Activated naive CD4-positive, alpha-beta T cell treated with anti-CD3 and anti-CD28 coated beads, Interleukin-2, amount 50 U/mL, for 16 hours (primary cell): ENCODE measurements around the gene PIM3.

Experiments used
- DNase-seq: peaks from one replicate; pipeline ENCODE4 v3.0.0-alpha.2; 2020

The PIM3 gene

DNA sequence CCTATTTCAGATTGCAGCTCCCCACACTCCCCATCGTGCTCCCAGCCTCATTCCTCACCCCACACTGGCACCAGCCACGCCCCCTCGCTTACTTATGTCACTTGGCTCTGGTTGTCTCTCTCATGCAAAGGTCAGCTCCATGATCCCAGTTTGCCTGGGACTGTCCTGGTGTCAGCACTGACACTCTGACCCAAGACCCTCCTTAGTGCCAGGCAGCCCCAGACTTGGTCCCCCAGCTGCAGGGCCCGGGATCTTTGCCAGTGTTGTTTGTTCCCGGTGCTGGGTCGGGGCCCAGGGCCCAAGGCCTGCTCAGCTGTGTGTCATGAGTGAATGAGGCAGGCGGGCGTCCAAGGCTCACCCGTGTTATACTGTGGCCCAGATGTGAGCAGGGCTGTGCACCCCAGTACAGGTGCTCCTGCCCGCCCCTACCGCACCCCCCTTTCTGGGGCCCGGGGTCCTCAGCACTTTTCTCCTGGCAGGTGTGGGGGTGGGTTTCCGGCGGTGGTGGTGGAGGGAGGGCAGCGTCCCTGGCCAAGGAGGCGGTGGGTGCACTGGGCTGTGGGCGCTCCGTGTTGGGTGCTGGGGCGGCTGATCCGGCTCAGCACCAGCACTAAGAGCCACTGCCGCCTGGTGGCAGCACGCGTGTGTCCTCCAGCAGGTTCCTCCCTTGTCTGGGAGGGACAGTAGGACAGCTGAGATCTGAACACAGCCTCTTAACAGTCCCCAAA, 32.5 kb downstream of the PIM3 start:
- peak; percentile 76 for DNase-seq

DNA sequence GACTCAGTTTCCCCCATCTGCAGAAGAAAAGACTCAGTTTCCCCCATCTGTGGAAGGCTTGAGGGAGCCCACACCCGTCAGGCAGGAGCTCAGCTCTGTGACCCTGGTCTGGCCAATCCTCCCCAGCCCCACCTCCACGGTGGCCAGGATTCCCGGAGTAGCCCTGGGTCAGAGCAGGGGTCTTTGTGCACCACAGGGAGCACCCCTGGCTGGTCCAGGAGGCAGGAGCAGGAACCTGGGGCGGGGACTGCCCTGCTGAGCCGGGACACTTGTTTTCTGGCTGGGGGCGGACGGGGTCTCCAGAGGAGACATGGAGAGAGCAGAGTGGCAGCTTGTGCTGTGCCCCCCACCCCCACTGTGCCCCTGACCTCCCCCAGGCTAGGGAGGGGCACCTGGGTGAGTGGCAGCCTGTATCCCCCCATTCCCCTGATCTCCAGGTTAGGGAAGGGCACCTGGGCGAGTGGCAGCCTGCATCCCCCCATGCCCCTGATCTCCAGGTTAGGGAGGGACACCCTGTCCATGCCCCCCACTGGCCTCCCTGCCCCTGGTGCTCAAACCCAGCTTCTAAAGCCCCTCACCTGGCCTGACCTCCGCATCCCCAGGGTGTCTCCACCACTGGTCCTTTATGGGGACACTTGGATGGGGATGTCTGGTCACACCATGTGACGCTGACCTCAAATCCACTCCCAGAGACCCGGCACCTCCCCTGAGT, 33.2 kb downstream of the PIM3 start:
- DNase-seq: no peak

DNA sequence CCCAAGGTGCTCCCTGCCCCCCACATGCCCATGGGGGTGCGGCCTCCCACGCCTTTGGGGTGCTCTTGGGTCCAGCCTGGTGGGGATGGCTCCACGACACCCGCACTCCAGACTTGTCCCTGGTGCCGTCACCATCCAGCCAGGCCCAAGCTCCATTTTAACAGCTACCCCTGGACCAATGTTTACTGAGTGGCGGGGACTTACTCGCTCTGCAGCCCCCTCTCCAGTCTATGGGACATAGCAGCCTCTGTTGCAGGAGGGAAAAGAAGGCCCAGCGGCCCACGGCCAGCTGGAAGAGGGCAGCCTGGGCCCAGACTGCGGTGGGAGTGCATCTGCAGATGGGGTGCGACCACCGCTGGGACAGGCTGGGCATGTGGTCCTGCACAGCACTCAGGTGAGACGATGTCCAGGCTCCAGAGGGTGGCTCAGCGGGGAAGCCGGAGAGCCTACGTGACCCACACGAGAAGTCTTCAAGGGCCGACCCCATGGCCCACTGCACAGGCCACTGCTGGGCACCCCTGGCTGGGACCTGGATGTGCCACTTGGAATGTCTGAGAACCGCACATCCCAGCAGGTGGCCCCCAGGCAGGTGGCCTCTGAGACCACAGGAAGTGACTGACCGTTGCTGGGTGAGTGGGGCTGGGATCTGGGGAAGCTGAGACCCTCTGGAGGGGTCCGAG, 33.9 kb downstream of the PIM3 start:
- no peak for DNase-seq

DNA sequence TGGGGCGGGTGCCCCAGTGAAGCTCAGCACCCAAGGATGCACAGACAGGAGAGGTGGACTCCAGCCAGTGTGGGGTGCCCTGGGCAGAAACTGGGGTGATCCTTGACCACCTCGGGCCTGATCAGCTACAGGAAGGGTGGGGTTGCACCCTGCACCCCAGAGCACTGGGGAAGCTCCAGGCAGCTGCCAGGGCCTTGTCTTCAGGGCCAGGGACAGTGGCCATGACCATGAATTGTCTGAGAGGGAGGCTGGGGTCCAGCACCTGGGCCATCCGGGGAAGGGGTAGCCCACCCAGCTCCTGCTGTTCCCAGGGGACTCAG, 34.4 kb downstream of the PIM3 start:
- no peak for DNase-seq

- no peak for DNase-seq
These were observed 35.0 kb downstream of the PIM3 start for GRCh38 chr22:49995361-49996118.

GRCh38 chr22:49996119-49996517, 35.5 kb downstream of the PIM3 start:
- no peak for DNase-seq

GRCh38 chr22:49996518-49997250, 36.1 kb downstream of the PIM3 start:
- DNase-seq: no peak

DNA sequence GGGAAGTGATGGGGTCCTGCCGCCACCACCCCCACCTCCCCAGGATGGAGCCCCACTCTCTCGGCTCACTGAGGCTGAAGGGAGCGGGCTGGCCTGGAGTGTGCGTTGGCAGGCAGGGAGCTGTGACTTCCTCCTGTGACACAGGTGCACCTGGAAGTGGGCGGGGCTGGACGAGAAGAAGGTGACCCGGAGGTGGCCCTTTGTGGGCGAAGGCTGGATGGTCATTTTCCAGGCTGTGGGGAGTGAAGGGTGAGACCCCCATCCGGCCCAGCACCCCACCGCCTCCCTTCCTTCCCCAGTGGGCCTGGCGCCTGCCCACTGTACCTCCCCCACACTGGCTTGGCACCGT, 36.7 kb downstream of the PIM3 start:
- no peak for DNase-seq

GRCh38 chr22:49997932-49998717, 37.6 kb downstream of the PIM3 start:
- DNase-seq: no peak

GRCh38 chr22:49998718-49999062, 38.1 kb downstream of the PIM3 start:
- no peak for DNase-seq

DNA sequence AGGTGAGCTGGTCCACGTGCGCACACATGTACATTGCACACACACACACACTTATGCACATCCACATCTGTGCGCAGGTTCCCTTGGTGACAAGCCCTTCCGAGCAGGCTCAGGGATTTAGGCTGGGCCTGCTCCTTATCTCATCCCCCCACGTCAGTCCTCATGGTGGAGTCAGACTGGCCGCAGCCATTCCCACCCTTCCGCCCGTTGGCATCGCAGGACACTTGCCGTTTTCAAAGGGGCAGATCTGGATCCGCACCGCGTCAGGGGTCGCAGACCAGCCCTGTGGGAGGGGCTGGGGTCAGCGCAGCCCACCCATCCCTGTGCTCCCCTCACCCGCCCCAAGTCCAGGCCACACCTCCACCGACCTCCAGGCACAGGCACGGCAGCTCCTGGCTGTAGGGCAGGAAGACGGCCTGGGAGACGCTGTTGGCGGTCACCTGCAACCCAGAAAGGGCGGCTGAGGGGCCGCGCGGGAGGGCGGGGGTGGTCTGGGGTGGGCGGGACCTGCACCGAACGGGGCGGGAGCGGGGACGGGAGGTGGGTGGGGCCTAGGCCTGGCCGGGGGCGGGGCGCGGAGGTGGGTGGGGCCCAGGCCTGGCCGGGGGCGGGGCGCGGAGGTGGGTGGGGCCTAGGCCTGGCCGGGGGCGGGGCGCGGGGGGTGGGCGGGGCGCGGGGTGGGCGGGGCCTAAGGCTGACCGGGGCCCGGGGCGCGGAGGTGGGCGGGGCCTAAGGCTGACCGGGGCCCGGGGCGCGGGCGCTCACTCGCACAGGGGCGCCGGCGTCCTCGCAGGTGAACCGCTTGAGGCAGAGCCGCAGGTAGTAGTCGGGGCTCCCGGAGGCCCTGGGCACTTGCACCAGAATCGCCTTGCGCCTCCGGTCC, 38.7 kb downstream of the PIM3 start:
- DNase-seq: no peak

- no peak for DNase-seq
These were observed 39.5 kb downstream of the PIM3 start for GRCh38 chr22:49999946-50000586.

GRCh38 chr22:50000587-50001387, 40.2 kb downstream of the PIM3 start:
- DNase-seq: no peak

DNA sequence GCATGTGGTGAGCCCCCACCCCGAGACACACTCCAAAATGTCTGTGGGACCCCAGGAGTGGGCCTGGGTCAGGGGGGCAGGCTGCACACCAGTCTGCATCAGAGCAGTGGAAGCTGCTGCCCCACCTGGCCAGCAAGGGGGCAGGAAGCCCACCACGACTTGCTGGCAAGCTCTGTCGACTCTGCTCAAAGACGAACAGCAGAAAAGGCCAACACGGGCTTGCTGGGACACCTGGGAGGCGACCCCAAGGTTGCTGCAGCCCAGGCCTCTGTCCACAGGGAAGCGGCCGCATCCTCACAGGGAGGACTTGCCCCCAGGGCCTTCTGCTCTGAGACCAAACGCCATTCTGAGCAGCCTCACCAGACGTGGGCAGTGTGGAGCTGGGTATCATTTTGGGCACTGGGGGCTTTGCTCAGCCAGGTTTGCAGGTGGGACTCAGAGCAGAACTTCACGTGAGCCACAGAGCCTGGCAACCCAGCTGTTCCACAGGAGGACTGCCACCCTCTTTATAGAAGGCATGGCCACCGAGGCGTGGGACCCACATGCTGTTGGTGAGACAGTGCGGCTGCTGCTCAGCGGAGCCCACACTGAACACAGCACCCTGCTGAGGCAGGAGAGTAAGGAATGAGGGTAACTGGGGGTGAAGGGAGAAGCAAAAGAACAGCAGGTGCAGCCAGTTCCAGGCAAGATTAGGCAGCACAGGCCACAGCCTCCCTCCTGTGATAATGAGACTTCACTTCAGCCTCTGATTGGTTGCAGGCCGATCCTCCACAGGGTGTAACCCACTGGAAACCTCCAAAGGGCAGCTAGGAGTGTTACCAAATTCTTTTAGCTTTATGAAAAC, 41.0 kb downstream of the PIM3 start:
- DNase-seq: no peak

DNA sequence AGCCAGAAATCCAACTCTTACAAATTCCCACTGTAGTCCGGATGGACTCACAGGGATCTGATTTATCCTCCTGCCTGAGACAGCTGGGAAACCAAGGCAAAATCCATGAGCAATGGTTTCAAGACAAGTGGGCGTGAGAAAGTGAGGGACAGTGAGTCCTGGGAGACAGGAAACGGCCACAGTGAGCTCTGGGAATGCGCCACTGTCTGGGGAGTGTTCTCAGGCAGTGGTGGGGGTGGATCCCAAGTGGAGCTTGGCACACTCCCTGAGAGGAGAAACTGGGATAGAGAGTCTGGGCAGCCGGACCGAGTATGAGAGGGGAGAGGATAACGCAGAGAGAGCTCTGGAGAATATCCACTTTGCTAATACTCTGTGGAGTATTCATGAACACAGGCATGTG, 42.2 kb downstream of the PIM3 start:
- no peak for DNase-seq

GRCh38 chr22:50004918-50005317, 44.3 kb downstream of the PIM3 start:
- DNase-seq: no peak

DNA sequence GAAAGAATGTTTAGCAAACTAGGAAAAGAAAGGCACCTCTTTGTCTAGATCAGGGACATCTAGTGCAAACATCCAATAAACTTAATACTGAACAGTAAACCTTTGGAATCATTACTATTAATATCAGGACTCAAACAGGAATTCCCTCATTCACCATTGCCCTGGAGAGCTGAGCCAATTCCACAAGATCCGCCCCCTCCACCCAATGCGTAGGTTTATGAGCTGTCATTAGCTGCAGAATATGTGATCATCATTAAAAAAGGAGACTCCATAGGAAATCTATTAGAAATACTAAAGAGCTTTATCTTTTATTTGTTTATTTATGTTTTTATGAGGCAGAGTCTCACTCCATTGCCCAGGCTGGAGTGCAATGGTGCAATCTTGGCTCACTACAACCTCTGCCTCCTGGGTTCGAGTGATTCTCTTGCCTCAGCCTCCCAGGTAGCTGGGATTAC, 46.5 kb downstream of the PIM3 start:
- DNase-seq: no peak
